HEK293T (cell line): ENCODE data around the gene NRG2.

Source experiments
- CTCF ChIA-PET: fragments of 350-600 bp; formaldehyde crosslinking; extraction: SDS; loops from one replicate; lab custom pipeline; 2021; ENCODE audit warnings: antibody characterized with exemption, inconsistent platforms; lab: Yijun Ruan, JAX
- POLR2A ChIA-PET: fragments of 350-600 bp; formaldehyde crosslinking; extraction: SDS; loops from one replicate; lab custom pipeline; 2020; ENCODE audit warnings: antibody characterized with exemption, inconsistent platforms; lab: Yijun Ruan, JAX
- DNase-seq: peaks from one replicate; pipeline ENCODE4 v3.0.0; 2012; ENCODE audit warnings: mixed read lengths; ENCODE audit errors: extremely low spot score
- ARNT ChIP-seq: fragments of 450-650 bp; IDR thresholded peaks from 2 replicates; pipeline ENCODE4 v1.6.1; 2017; ENCODE audit warnings: mild to moderate bottlenecking
- BHLHE40 ChIP-seq: fragments of 450-650 bp; IDR thresholded peaks from 2 replicates; pipeline ENCODE4 v1.6.1; 2016; ENCODE audit warnings: mild to moderate bottlenecking, moderate library complexity, borderline replicate concordance
- CTBP1 ChIP-seq: fragments of 450-650 bp; IDR thresholded peaks from 2 replicates; pipeline ENCODE4 v1.6.1; 2016; ENCODE audit warnings: borderline replicate concordance
- ELF4 ChIP-seq: fragments of 450-650 bp; IDR thresholded peaks from 2 replicates; pipeline ENCODE4 v1.6.1; 2017; ENCODE audit warnings: antibody characterized with exemption
- FOXA1 ChIP-seq: fragments of 450-650 bp; IDR thresholded peaks from 2 replicates; pipeline ENCODE4 v1.6.1; 2016; ENCODE audit warnings: mild to moderate bottlenecking
- FOXK2 ChIP-seq: fragments of 450-650 bp; IDR thresholded peaks from 2 replicates; pipeline ENCODE4 v1.6.1; 2016; ENCODE audit warnings: mild to moderate bottlenecking
- FOXM1 ChIP-seq: fragments of 450-650 bp; IDR thresholded peaks from 2 replicates; pipeline ENCODE4 v1.6.1; 2017; ENCODE audit warnings: mild to moderate bottlenecking, borderline replicate concordance
- HDGF ChIP-seq: fragments of 450-650 bp; IDR thresholded peaks from 2 replicates; pipeline ENCODE4 v1.6.1; 2017; ENCODE audit warnings: antibody characterized with exemption, borderline replicate concordance
- L3MBTL2 ChIP-seq: fragments of 450-650 bp; conservative IDR thresholded peaks from 2 replicates; pipeline ENCODE4 v1.6.1; 2016; ENCODE audit warnings: mild to moderate bottlenecking
- LEF1 ChIP-seq: fragments of 450-650 bp; IDR thresholded peaks from 2 replicates; pipeline ENCODE4 v1.6.1; 2017; ENCODE audit warnings: mild to moderate bottlenecking, borderline replicate concordance
- NFRKB ChIP-seq: fragments of 450-650 bp; IDR thresholded peaks from 2 replicates; pipeline ENCODE4 v1.6.1; 2016; ENCODE audit warnings: mild to moderate bottlenecking, moderate library complexity
- PKNOX1 ChIP-seq: fragments of 450-650 bp; IDR thresholded peaks from 2 replicates; pipeline ENCODE4 v1.6.1; 2016
- SP1 ChIP-seq: fragments of 450-650 bp; IDR thresholded peaks from 2 replicates; pipeline ENCODE4 v1.6.1; 2017
- SUZ12 ChIP-seq: fragments of 450-650 bp; IDR thresholded peaks from 2 replicates; pipeline ENCODE4 v1.6.1; 2016; ENCODE audit warnings: mild to moderate bottlenecking
- TARDBP ChIP-seq: fragments of 450-650 bp; IDR thresholded peaks from 2 replicates; pipeline ENCODE4 v1.6.1; 2016
- ZNF384 ChIP-seq: fragments of 450-650 bp; IDR thresholded peaks from 2 replicates; pipeline ENCODE4 v1.6.1; 2016

The NRG2 gene

GRCh38 chr5:139914218-139914807 is 128.8 kb downstream of the NRG2 start:
- no peak for TF ChIP-seq NFRKB
- no peak for TF ChIP-seq TARDBP
- TF ChIP-seq ARNT, result no peak
- no peak for TF ChIP-seq SUZ12
- TF ChIP-seq ELF4, result no peak
- TF ChIP-seq L3MBTL2, result no peak
- no peak for TF ChIP-seq BHLHE40
- no peak for TF ChIP-seq FOXA1
- ChIA-PET POLR2A (no interaction called here), CTCF (interaction anchor here (0.6 to 1.6 kb wide), 3 partner anchors 9 to 139 kb away, joined by 3 to 10 read pairs (median 3); no protein-coding TSS in a partner anchor)
- DNase-seq, result no peak

DNA sequence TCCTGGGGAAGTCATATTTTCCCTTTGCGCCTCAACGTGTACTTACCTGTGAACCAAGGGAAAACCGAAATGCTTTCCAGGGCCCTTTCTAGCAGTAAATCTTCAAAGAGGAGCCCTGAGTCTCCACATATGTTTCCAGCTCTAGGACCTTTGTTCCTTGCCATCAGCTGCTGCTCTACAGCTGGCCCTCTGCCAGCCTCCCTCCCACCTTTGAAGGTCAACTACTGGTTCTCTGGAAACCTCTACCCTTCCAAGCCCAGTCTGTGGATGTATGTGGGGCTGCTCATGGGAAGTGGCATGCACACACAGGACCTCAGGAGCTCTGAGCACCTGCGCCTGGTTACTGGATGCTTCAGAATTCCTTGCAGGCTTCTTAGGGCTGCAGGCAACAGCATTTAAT is 130.3 kb downstream of the NRG2 start:
- no peak for TF ChIP-seq HDGF
- no peak for TF ChIP-seq SUZ12
- no peak for TF ChIP-seq FOXA1
- no peak for TF ChIP-seq LEF1
- TF ChIP-seq SP1, result no peak
- TF ChIP-seq FOXK2, result no peak
- no peak for TF ChIP-seq ARNT
- TF ChIP-seq ELF4, result no peak
- no peak for TF ChIP-seq PKNOX1
- no peak for TF ChIP-seq L3MBTL2
- no peak for TF ChIP-seq NFRKB
- TF ChIP-seq BHLHE40, result no peak
- TF ChIP-seq ZNF384, result no peak
- TF ChIP-seq CTBP1, result no peak
- no peak for TF ChIP-seq FOXM1
- TF ChIP-seq TARDBP, result no peak
- ChIA-PET POLR2A (no interaction called here), CTCF (no interaction called here)
- DNase-seq, result no peak

GRCh38 chr5:139912158-139912557 is 130.9 kb downstream of the NRG2 start:
- ChIA-PET POLR2A (no interaction called here), CTCF (no interaction called here)
- no peak for TF ChIP-seq FOXM1
- no peak for TF ChIP-seq NFRKB
- no peak for TF ChIP-seq HDGF
- no peak for TF ChIP-seq CTBP1
- no peak for TF ChIP-seq SP1
- no peak for TF ChIP-seq LEF1
- no peak for TF ChIP-seq PKNOX1
- TF ChIP-seq ARNT, result no peak
- no peak for TF ChIP-seq BHLHE40
- no peak for TF ChIP-seq FOXK2
- TF ChIP-seq FOXA1, result no peak
- no peak for TF ChIP-seq SUZ12
- no peak for TF ChIP-seq TARDBP
- TF ChIP-seq ZNF384, result no peak
- no peak for TF ChIP-seq L3MBTL2
- DNase-seq, result no peak

GRCh38 chr5:139911425-139912120 is 131.5 kb downstream of the NRG2 start:
- TF ChIP-seq ZNF384, result no peak
- ChIA-PET CTCF (no interaction called here), POLR2A (no interaction called here)
- DNase-seq, result no peak

DNA sequence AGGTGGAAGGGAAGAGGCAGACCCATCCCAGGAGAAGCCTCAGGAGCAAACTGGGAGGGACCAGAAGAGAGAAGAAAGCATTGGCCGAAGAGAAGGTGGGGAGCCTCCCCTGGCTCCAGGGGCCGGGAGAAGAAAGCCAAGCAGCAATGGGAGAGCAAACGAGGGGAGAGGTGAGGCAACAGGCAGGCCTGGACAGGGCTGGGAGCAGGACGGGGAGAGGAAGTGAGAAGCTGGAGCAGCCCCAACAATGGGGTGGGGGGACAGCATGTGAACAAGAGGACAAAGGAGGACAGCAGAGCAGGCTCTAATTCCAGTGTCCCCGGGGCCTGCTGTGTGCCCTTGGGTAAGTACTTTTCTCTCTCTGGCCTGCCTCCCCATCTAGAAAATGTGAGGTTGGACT is 132.2 kb downstream of the NRG2 start:
- TF ChIP-seq TARDBP, result no peak
- TF ChIP-seq FOXM1, result no peak
- no peak for TF ChIP-seq FOXA1
- TF ChIP-seq NFRKB, result no peak
- TF ChIP-seq PKNOX1, result no peak
- TF ChIP-seq SP1, result no peak
- no peak for TF ChIP-seq ZNF384
- no peak for TF ChIP-seq L3MBTL2
- TF ChIP-seq SUZ12, result no peak
- no peak for TF ChIP-seq ARNT
- TF ChIP-seq LEF1, result no peak
- TF ChIP-seq BHLHE40, result no peak
- no peak for DNase-seq
- ChIA-PET POLR2A (no interaction called here), CTCF (no interaction called here)

DNA sequence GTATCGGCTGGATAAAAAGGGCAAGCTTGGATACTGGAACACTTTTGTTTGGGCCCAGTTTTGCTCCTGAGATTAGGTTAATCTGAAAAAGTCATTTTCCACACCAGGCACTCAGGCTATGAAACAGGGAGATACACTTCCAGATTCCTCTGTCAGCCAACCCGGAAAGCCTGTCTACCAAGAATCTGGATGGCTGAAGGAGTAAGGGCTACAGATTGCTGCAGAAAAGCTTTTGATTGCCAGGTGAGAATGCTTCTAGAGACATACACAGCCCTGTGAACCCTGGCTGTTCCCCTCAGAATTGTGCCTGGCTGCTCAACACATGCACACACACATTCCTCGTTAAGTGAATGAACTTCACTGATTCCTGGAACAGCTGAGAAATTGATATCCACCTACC is 133.1 kb downstream of the NRG2 start:
- DNase-seq, result no peak
- CTCF ChIA-PET, result no interaction called here
- POLR2A ChIA-PET, result no interaction called here
- TF ChIP-seq PKNOX1, result no peak
- TF ChIP-seq NFRKB, result no peak
- TF ChIP-seq FOXA1, result no peak
